Osteocyte (in vitro differentiated cells): ENCODE results near the gene DKK3. TPM values are rescaled to one million over a fixed set of nuclear protein-coding genes. Genes with fewer than 3 reads are reported as not detected.

Source experiments
- DNase-seq: peaks from one replicate; pipeline ENCODE4 v3.0.0; 2021; ENCODE audit warnings: mixed read lengths; ENCODE audit not compliant: unreplicated experiment; ENCODE audit errors: extremely low spot score
- H3K27ac Mint-ChIP-seq: one replicate; pipeline ENCODE4 v1.8.0; 2021; ENCODE audit warnings: mild to moderate bottlenecking, mixed read lengths; ENCODE audit not compliant: unreplicated experiment
- H3K27me3 Mint-ChIP-seq: one replicate; pipeline ENCODE4 v1.8.0; 2021; ENCODE audit warnings: mixed read lengths; ENCODE audit not compliant: unreplicated experiment
- H3K36me3 Mint-ChIP-seq: one replicate; pipeline ENCODE4 v1.8.0; 2021; ENCODE audit warnings: mixed read lengths; ENCODE audit not compliant: unreplicated experiment
- H3K4me1 Mint-ChIP-seq: one replicate; pipeline ENCODE4 v1.8.0; 2021; ENCODE audit warnings: mixed read lengths; ENCODE audit not compliant: unreplicated experiment
- H3K4me3 Mint-ChIP-seq: one replicate; pipeline ENCODE4 v1.8.0; 2021; ENCODE audit warnings: mild to moderate bottlenecking, moderate library complexity, mixed read lengths; ENCODE audit not compliant: unreplicated experiment
- H3K9me3 Mint-ChIP-seq: one replicate; pipeline ENCODE4 v1.8.0; 2021; ENCODE audit warnings: mixed read lengths; ENCODE audit not compliant: unreplicated experiment
- total RNA-seq: library from RNA; stranded (reverse); gene quantifications from 2 replicates; pipeline ENCODE4 v1.2.1, GENCODE V29; 2021
- TF ChIP-seq, protein P1 (sequence below): fragments of 200-600 bp; sonication (generic); IDR thresholded peaks from 2 replicates; pipeline ENCODE4 v1.5.0; 2021; ENCODE audit warnings: antibody characterized with exemption, mild to moderate bottlenecking, moderate library complexity

The DKK3 gene
- total RNA-seq, 1 donor from 2014 or later, result 548 TPM

GRCh38 chr11:12052676-12053605 is 44.5 kb upstream of the DKK3 start:
- TF ChIP-seq, protein P1, sequence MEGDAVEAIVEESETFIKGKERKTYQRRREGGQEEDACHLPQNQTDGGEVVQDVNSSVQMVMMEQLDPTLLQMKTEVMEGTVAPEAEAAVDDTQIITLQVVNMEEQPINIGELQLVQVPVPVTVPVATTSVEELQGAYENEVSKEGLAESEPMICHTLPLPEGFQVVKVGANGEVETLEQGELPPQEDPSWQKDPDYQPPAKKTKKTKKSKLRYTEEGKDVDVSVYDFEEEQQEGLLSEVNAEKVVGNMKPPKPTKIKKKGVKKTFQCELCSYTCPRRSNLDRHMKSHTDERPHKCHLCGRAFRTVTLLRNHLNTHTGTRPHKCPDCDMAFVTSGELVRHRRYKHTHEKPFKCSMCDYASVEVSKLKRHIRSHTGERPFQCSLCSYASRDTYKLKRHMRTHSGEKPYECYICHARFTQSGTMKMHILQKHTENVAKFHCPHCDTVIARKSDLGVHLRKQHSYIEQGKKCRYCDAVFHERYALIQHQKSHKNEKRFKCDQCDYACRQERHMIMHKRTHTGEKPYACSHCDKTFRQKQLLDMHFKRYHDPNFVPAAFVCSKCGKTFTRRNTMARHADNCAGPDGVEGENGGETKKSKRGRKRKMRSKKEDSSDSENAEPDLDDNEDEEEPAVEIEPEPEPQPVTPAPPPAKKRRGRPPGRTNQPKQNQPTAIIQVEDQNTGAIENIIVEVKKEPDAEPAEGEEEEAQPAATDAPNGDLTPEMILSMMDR, result peak; percentile 8
- Mint-ChIP-seq H3K27me3 (no peaks in the 10 kb centered on the region), H3K4me1 (peaks cover 29% of the 10 kb centered on the region), H3K9me3 (peaks cover 3% of the 10 kb centered on the region), H3K4me3 (no peak overlapping the region), H3K27ac (peak overlapping the region; percentile 41), H3K36me3 (no peaks in the 10 kb centered on the region)
- DNase-seq, result peak; percentile 49

DNA sequence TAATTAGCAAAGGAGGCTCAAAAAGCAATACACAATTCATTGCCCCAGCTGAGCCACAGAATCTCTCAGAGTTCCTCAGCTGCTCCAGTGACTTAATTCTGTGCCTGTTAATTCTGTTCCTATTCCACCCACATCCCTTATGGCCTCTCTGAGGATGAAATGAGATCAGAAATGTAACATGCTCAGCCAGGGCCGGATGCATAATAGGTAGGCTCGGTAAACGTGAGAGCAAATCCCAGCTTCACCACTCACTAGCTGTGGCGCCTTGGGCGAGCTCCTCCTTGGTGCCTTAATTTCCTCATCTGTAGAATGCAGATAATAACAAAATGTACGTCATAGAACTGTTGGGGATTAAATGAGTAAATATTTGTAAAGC is 42.8 kb upstream of the DKK3 start:
- H3K4me1 Mint-ChIP-seq, result peaks cover 37% of the 10 kb centered on the region
- H3K27ac Mint-ChIP-seq, result no peak overlapping the region
- DNase-seq, result peak; percentile 15
- H3K27me3 Mint-ChIP-seq, result no peaks in the 10 kb centered on the region
- H3K4me3 Mint-ChIP-seq, result no peak overlapping the region
- no peaks in the 10 kb centered on the region for H3K9me3 Mint-ChIP-seq
- H3K36me3 Mint-ChIP-seq, result no peaks in the 10 kb centered on the region
- TF ChIP-seq, protein P1, result no peak

- Mint-ChIP-seq H3K4me3 (no peak overlapping the region), H3K27me3 (no peaks in the 10 kb centered on the region), H3K36me3 (no peaks in the 10 kb centered on the region), H3K9me3 (no peaks in the 10 kb centered on the region), H3K27ac (peak overlapping the region; percentile 67), H3K4me1 (peaks cover 37% of the 10 kb centered on the region)
- DNase-seq, result no peak
- TF ChIP-seq, protein P1, result no peak
These were observed 42.3 kb upstream of the DKK3 start for GRCh38 chr11:12050470-12051286.

DNA sequence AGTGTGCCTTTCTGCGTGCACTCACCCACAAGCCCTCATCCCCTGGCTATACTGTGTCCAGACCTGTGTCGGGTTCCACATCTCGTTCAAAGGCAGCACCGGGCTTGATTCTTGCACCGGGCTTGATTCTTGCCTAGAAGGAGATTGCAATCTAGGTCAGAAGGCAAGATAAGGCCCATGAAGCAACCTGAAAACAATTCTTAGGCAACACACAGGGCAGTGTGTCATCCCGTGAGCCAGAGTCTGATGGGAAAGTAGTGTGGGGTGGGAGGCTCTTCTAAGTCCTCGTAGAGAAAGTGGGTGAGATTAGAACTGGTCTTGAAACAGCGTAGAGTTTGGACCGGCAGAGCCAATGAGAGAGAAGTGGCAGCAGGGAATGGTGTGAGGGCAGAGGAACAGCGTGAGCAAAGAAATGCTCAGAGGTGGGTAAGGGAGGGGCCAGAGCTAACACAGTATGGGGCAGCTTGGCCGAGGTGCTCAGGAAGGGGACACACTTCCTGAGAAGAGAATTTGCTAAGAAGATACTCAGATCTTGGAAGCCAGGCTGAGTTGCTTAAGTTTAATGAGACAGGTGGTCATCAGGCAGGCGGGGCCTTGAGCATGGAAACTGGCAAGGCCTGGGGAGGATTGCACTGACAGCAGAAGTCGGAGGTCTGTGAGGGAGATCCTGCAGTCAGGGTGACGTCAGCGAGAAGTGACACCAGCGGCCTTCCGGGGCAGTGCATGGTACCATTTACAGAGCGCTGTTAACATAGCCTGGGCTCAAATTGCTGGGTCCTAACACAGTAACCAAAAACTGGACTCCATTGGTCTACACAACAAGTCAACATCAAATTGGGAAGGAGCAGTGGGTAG is 40.7 kb upstream of the DKK3 start:
- peaks cover 43% of the 10 kb centered on the region for H3K4me1 Mint-ChIP-seq
- no peaks in the 10 kb centered on the region for H3K9me3 Mint-ChIP-seq
- no peak for DNase-seq
- H3K27ac Mint-ChIP-seq, result peak overlapping the region; percentile 21
- H3K4me3 Mint-ChIP-seq, result no peak overlapping the region
- TF ChIP-seq, protein P1, result no peak
- H3K27me3 Mint-ChIP-seq, result no peaks in the 10 kb centered on the region
- H3K36me3 Mint-ChIP-seq, result no peaks in the 10 kb centered on the region
